ENCODE measurements around the gene IMPG2. TPM values are rescaled to one million over a fixed set of nuclear protein-coding genes. Genes with fewer than 3 reads are reported as not detected.

Gene IMPG2
- polyA plus RNA-seq, result under 1 TPM; 0.02 TPM

DNA sequence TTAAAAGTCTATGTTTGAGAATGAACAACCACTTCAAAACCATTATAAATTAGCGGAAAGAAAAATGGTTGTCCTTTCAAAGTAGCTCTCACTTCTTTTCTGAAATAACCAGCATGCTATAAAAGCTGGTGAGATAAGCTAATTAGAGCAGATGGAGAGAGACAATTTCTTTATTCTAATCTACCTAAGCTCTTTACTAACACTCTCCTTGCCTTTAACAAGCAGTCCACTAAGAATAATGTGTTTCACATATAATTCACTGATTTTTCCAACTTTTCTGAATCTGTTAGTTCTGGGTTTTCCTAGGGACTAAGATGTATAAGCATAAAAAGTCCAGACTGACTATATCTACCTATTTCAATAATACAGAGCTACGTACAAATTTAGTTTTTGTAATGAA lies at the start of gene IMPG2:
Gene IMPG2, minus strand, starts transcription at position 101 of the 400 bp plus-strand sequence. CDS start 203 bp downstream, outside the sequence.
- H3K9me3 ChIP-seq (ENCODE audit: control insufficient read depth in 2 of 2, insufficient read depth in 1 of 2, low read depth in 1 of 2, low read length in 1 of 2), result no peaks in the 10 kb centered on the region
- no peak within 1 kb of the TSS for H3K27ac ChIP-seq (ENCODE audit: low read depth in 2 of 2, low read length in 1 of 2)
- H3K36me3 ChIP-seq (ENCODE audit: control insufficient read depth in 2 of 2, insufficient read depth in 2 of 2, low read length in 1 of 2), result no peaks in the 10 kb centered on the region
- WGBS, 2 donors, result 97 to 98% methylated on average over 2 of the region's 2 CpGs
- H3K27me3 ChIP-seq (ENCODE audit: control insufficient read depth in 1 of 2, insufficient read depth in 2 of 2, low read length in 2 of 2), result no peaks in the 10 kb centered on the region
- H3K4me1 ChIP-seq (ENCODE audit: control insufficient read depth in 2 of 2, insufficient read depth in 2 of 2, low read length in 1 of 2), result no peaks in the 10 kb centered on the region
- no peak within 1 kb of the TSS for H3K4me3 ChIP-seq (ENCODE audit: low read depth in 1 of 2, low read length in 2 of 2)

- Histone ChIP-seq H3K4me3 (ENCODE audit: low read depth in 1 of 2, low read length in 2 of 2) (no peak overlapping the region), H3K36me3 (ENCODE audit: control insufficient read depth in 2 of 2, insufficient read depth in 2 of 2, low read length in 1 of 2) (no peaks in the 10 kb centered on the region)
- 87% methylated on average over 2 of the region's 2 CpGs for WGBS, 2 donors
These were observed 42.0 kb upstream of the IMPG2 start for GRCh38 chr3:101362406-101362805.

DNA sequence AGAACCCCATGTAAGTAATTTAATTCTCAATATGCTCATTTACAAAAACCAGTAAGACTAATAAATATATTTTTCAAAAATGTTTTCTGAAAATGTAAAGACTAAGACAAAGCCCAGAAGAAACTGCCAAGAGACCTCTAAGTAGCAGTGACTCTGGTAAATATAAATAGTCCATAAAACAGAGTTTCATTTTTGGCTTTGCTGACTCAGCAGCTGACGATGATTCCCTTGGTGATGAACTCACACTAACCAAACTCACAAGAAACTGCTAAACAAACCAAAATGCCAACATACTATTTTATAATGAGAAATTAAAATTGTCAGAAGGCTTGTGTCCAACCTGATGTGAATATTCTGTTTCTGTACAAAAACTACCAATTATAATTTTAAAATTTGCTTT lies 31.5 kb upstream of the IMPG2 start:
- no peak overlapping the region for H3K27ac ChIP-seq (ENCODE audit: low read depth in 2 of 2, low read length in 1 of 2)
- H3K4me3 ChIP-seq (ENCODE audit: low read depth in 1 of 2, low read length in 2 of 2), result no peak overlapping the region
- H3K36me3 ChIP-seq (ENCODE audit: control insufficient read depth in 2 of 2, insufficient read depth in 2 of 2, low read length in 1 of 2), result no peaks in the 10 kb centered on the region
- no peaks in the 10 kb centered on the region for H3K9me3 ChIP-seq (ENCODE audit: control insufficient read depth in 2 of 2, insufficient read depth in 1 of 2, low read depth in 1 of 2, low read length in 1 of 2)
- H3K4me1 ChIP-seq (ENCODE audit: control insufficient read depth in 2 of 2, insufficient read depth in 2 of 2, low read length in 1 of 2), result no peaks in the 10 kb centered on the region
- WGBS, 2 donors, result 67 to 86% methylated on average over 1 of the region's 1 CpG
- H3K27me3 ChIP-seq (ENCODE audit: control insufficient read depth in 1 of 2, insufficient read depth in 2 of 2, low read length in 2 of 2), result no peaks in the 10 kb centered on the region

More at GRCh38 chr3:101362406-101362805, 42.0 kb upstream of the IMPG2 start:
- Histone ChIP-seq H3K27me3 (ENCODE audit: control insufficient read depth in 1 of 2, insufficient read depth in 2 of 2, low read length in 2 of 2) (no peaks in the 10 kb centered on the region), H3K4me1 (ENCODE audit: control insufficient read depth in 2 of 2, insufficient read depth in 2 of 2, low read length in 1 of 2) (no peaks in the 10 kb centered on the region), H3K27ac (ENCODE audit: low read depth in 2 of 2, low read length in 1 of 2) (no peak overlapping the region), H3K9me3 (ENCODE audit: control insufficient read depth in 2 of 2, insufficient read depth in 1 of 2, low read depth in 1 of 2, low read length in 1 of 2) (no peaks in the 10 kb centered on the region)

- no peak overlapping the region for H3K27ac ChIP-seq (ENCODE audit: low read depth in 2 of 2, low read length in 1 of 2)
- no peaks in the 10 kb centered on the region for H3K36me3 ChIP-seq (ENCODE audit: control insufficient read depth in 2 of 2, insufficient read depth in 2 of 2, low read length in 1 of 2)
- no peak overlapping the region for H3K4me3 ChIP-seq (ENCODE audit: low read depth in 1 of 2, low read length in 2 of 2)
- 53 to 74% methylated on average over 2 of the region's 2 CpGs for WGBS, 2 donors
- H3K4me1 ChIP-seq (ENCODE audit: control insufficient read depth in 2 of 2, insufficient read depth in 2 of 2, low read length in 1 of 2), result no peaks in the 10 kb centered on the region
- H3K9me3 ChIP-seq (ENCODE audit: control insufficient read depth in 2 of 2, insufficient read depth in 1 of 2, low read depth in 1 of 2, low read length in 1 of 2), result no peaks in the 10 kb centered on the region
- H3K27me3 ChIP-seq (ENCODE audit: control insufficient read depth in 1 of 2, insufficient read depth in 2 of 2, low read length in 2 of 2), result no peaks in the 10 kb centered on the region
These were observed 20.2 kb upstream of the IMPG2 start for GRCh38 chr3:101340591-101340990.

DNA sequence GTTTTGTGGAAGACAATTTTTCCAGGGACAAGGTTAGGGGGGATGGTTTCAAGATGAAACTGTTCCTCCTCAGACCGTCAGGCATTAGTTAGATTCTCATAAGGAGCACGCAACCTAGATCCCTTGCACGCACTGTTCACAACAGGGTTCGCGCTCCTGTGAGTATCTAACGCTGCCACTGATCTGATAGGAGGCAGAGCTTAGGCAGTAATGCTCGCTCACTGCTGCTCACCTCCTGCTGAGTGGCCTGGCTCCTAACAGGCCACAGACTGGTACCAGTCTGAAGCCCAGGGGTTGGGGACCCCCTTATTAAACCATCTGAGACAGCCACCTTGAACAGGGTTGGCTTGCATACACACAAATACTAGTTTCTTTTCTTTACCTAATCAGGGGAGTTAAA lies 13.5 kb upstream of the IMPG2 start:
- H3K27ac ChIP-seq (ENCODE audit: low read depth in 2 of 2, low read length in 1 of 2), result no peak overlapping the region
- H3K27me3 ChIP-seq (ENCODE audit: control insufficient read depth in 1 of 2, insufficient read depth in 2 of 2, low read length in 2 of 2), result no peaks in the 10 kb centered on the region
- H3K4me3 ChIP-seq (ENCODE audit: low read depth in 1 of 2, low read length in 2 of 2), result no peak overlapping the region
- no peaks in the 10 kb centered on the region for H3K4me1 ChIP-seq (ENCODE audit: control insufficient read depth in 2 of 2, insufficient read depth in 2 of 2, low read length in 1 of 2)
- 84 to 90% methylated on average over 7 of the region's 7 CpGs for WGBS, 2 donors
- no peaks in the 10 kb centered on the region for H3K9me3 ChIP-seq (ENCODE audit: control insufficient read depth in 2 of 2, insufficient read depth in 1 of 2, low read depth in 1 of 2, low read length in 1 of 2)
- no peaks in the 10 kb centered on the region for H3K36me3 ChIP-seq (ENCODE audit: control insufficient read depth in 2 of 2, insufficient read depth in 2 of 2, low read length in 1 of 2)

DNA sequence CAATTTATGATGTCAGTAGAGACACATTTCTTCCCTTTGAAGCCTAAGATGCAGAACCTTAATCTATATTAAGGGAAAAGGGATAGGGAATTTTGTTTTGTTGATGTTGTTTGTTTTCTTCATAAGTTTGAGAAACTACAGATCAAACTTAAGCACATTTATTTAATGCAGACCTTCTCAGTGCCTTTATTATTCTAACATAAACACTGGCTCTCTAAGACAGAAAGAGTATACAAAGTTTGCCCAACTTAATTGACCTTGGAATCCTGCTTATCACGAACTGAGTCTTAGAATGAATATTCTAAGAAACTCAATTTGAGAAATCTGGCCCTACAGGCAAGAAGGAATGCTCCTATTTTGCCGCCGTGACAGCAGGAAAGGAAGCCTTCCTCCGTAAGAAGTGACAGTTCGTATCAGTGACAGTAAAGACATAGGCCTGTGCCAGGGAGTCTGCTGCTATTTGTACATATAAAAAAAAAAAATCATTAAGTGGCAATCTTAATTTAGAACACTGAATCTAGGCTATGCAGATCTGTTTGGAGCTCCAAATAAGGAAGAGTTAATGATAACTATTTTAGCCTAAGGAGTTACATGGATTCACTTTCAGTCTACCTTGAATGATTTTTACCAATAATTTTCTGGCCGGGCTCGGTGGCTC lies 8.8 kb upstream of the IMPG2 start:
- Histone ChIP-seq H3K9me3 (ENCODE audit: control insufficient read depth in 2 of 2, insufficient read depth in 1 of 2, low read depth in 1 of 2, low read length in 1 of 2) (no peaks in the 10 kb centered on the region), H3K4me3 (ENCODE audit: low read depth in 1 of 2, low read length in 2 of 2) (no peak overlapping the region), H3K27me3 (ENCODE audit: control insufficient read depth in 1 of 2, insufficient read depth in 2 of 2, low read length in 2 of 2) (no peaks in the 10 kb centered on the region), H3K4me1 (ENCODE audit: control insufficient read depth in 2 of 2, insufficient read depth in 2 of 2, low read length in 1 of 2) (no peaks in the 10 kb centered on the region), H3K27ac (ENCODE audit: low read depth in 2 of 2, low read length in 1 of 2) (no peak overlapping the region), H3K36me3 (ENCODE audit: control insufficient read depth in 2 of 2, insufficient read depth in 2 of 2, low read length in 1 of 2) (peaks cover 0 to 4% of the 10 kb centered on the region in 2 donors)
- WGBS, 2 donors, result 95 to 98% methylated on average over 7 of the region's 7 CpGs

- WGBS, 2 donors, result 88 to 91% methylated on average over 5 of the region's 5 CpGs
- peaks cover 0 to 4% of the 10 kb centered on the region in 2 donors for H3K36me3 ChIP-seq (ENCODE audit: control insufficient read depth in 2 of 2, insufficient read depth in 2 of 2, low read length in 1 of 2)
- H3K4me1 ChIP-seq (ENCODE audit: control insufficient read depth in 2 of 2, insufficient read depth in 2 of 2, low read length in 1 of 2), result no peaks in the 10 kb centered on the region
- no peak overlapping the region for H3K27ac ChIP-seq (ENCODE audit: low read depth in 2 of 2, low read length in 1 of 2)
- H3K4me3 ChIP-seq (ENCODE audit: low read depth in 1 of 2, low read length in 2 of 2), result no peak overlapping the region
- no peaks in the 10 kb centered on the region for H3K9me3 ChIP-seq (ENCODE audit: control insufficient read depth in 2 of 2, insufficient read depth in 1 of 2, low read depth in 1 of 2, low read length in 1 of 2)
- H3K27me3 ChIP-seq (ENCODE audit: control insufficient read depth in 1 of 2, insufficient read depth in 2 of 2, low read length in 2 of 2), result no peaks in the 10 kb centered on the region
These were observed 5.2 kb upstream of the IMPG2 start for GRCh38 chr3:101325393-101326134.

- Histone ChIP-seq H3K4me1 (ENCODE audit: control insufficient read depth in 2 of 2, insufficient read depth in 2 of 2, low read length in 1 of 2) (no peaks in the 10 kb centered on the region), H3K27me3 (ENCODE audit: control insufficient read depth in 1 of 2, insufficient read depth in 2 of 2, low read length in 2 of 2) (no peaks in the 10 kb centered on the region), H3K36me3 (ENCODE audit: control insufficient read depth in 2 of 2, insufficient read depth in 2 of 2, low read length in 1 of 2) (no peaks in the 10 kb centered on the region), H3K9me3 (ENCODE audit: control insufficient read depth in 2 of 2, insufficient read depth in 1 of 2, low read depth in 1 of 2, low read length in 1 of 2) (no peaks in the 10 kb centered on the region), H3K27ac (ENCODE audit: low read depth in 2 of 2, low read length in 1 of 2) (no peak overlapping the region), H3K4me3 (ENCODE audit: low read depth in 1 of 2, low read length in 2 of 2) (no peak overlapping the region)
- 65 to 75% methylated on average over 5 of the region's 5 CpGs for WGBS, 2 donors
These were observed 844 bp downstream of the IMPG2 start for GRCh38 chr3:101319531-101319930.

DNA sequence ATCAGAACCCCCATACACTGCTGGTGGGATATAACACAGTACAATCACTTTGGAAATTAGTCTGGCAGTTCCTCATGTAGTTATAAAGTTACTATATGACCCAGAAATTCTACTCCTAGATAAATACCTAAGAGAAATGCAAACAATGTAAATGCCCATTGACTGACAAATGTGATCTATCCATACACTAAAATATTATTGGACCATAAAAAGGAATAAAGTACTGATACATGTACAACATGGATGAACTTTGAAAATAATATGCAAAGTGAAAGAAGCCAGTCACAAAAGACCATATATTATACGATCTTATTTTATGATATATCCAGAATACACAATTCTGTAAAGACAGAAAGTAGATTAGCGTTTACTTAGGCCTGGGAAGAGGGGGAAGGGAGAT lies 7.8 kb downstream of the IMPG2 start:
- Histone ChIP-seq H3K4me1 (ENCODE audit: control insufficient read depth in 2 of 2, insufficient read depth in 2 of 2, low read length in 1 of 2) (no peaks in the 10 kb centered on the region), H3K36me3 (ENCODE audit: control insufficient read depth in 2 of 2, insufficient read depth in 2 of 2, low read length in 1 of 2) (no peaks in the 10 kb centered on the region), H3K9me3 (ENCODE audit: control insufficient read depth in 2 of 2, insufficient read depth in 1 of 2, low read depth in 1 of 2, low read length in 1 of 2) (peaks cover 3 to 6% of the 10 kb centered on the region in 2 donors), H3K27ac (ENCODE audit: low read depth in 2 of 2, low read length in 1 of 2) (no peak overlapping the region), H3K27me3 (ENCODE audit: control insufficient read depth in 1 of 2, insufficient read depth in 2 of 2, low read length in 2 of 2) (no peaks in the 10 kb centered on the region), H3K4me3 (ENCODE audit: low read depth in 1 of 2, low read length in 2 of 2) (no peak overlapping the region)
- 91 to 96% methylated on average over 2 of the region's 2 CpGs for WGBS, 2 donors

DNA sequence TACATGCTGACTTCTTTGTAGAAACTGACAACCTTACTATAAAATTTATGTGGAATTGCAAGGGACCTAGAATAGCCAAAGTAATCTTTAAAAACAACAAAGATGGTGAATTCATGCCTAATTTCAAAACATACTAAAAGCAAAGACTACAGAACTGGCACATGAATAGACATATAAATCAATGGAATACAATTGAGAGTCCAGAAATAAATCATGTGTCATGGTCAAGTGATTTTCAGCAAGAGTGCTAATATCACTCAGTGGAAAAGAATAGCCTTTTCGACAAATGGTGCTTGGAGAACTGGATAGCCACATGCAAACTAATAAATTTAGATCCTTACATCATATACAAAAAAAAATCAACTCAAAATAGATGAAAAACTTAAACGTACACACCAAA lies 8.7 kb downstream of the IMPG2 start:
- H3K4me3 ChIP-seq (ENCODE audit: low read depth in 1 of 2, low read length in 2 of 2), result no peak overlapping the region
- H3K4me1 ChIP-seq (ENCODE audit: control insufficient read depth in 2 of 2, insufficient read depth in 2 of 2, low read length in 1 of 2), result no peaks in the 10 kb centered on the region
- no peaks in the 10 kb centered on the region for H3K36me3 ChIP-seq (ENCODE audit: control insufficient read depth in 2 of 2, insufficient read depth in 2 of 2, low read length in 1 of 2)
- H3K9me3 ChIP-seq (ENCODE audit: control insufficient read depth in 2 of 2, insufficient read depth in 1 of 2, low read depth in 1 of 2, low read length in 1 of 2), result peaks cover 3 to 6% of the 10 kb centered on the region in 2 donors
- WGBS, 2 donors, result 80 to 84% methylated on average over 2 of the region's 2 CpGs
- no peaks in the 10 kb centered on the region for H3K27me3 ChIP-seq (ENCODE audit: control insufficient read depth in 1 of 2, insufficient read depth in 2 of 2, low read length in 2 of 2)
- no peak overlapping the region for H3K27ac ChIP-seq (ENCODE audit: low read depth in 2 of 2, low read length in 1 of 2)
